GM12865 (cell line): ENCODE data around the gene FBXO24.

ENCODE experiments used
- DNase-seq: peaks from one replicate; pipeline ENCODE4 v3.0.0; 2010; ENCODE audit warnings: low read depth
- H3K4me3 ChIP-seq: 2 replicates; pipeline ENCODE4 v1.5.1; 2011; ENCODE audit warnings: mild to moderate bottlenecking, low read depth, low read length, control low read depth
- TF ChIP-seq, protein P1 (sequence below): IDR thresholded peaks from 2 replicates; pipeline ENCODE4 v1.5.1; 2011; ENCODE audit warnings: low read length, control low read depth, low read depth, inconsistent platforms; ENCODE audit not compliant: insufficient read depth; ENCODE audit errors: missing control alignments

FBXO24 gene

DNA sequence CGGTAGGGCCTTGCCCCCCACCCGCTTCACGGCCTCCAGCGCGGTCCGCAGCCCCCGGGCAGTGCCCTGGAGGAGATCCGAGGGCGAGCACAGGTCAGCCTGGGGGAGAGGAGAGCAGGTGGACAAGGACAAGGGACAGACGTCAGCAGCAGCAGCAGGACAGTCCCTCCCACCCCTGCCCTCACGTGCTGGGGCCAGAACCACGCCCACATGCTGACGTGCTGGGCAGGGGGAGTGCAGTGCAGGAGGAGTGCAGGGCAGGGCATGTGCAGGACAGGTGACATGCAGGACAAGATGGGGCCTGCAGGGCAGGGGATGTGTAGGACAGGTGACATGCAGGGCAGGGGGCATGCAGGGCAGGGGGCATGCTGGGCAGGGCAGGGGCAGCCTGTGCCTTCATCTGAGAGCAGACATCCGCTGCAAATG, 10.9 kb upstream of the FBXO24 start:
- no peak for DNase-seq
- H3K4me3 ChIP-seq: no peak overlapping the region
- TF ChIP-seq, protein P1, sequence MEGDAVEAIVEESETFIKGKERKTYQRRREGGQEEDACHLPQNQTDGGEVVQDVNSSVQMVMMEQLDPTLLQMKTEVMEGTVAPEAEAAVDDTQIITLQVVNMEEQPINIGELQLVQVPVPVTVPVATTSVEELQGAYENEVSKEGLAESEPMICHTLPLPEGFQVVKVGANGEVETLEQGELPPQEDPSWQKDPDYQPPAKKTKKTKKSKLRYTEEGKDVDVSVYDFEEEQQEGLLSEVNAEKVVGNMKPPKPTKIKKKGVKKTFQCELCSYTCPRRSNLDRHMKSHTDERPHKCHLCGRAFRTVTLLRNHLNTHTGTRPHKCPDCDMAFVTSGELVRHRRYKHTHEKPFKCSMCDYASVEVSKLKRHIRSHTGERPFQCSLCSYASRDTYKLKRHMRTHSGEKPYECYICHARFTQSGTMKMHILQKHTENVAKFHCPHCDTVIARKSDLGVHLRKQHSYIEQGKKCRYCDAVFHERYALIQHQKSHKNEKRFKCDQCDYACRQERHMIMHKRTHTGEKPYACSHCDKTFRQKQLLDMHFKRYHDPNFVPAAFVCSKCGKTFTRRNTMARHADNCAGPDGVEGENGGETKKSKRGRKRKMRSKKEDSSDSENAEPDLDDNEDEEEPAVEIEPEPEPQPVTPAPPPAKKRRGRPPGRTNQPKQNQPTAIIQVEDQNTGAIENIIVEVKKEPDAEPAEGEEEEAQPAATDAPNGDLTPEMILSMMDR: no peak

DNA sequence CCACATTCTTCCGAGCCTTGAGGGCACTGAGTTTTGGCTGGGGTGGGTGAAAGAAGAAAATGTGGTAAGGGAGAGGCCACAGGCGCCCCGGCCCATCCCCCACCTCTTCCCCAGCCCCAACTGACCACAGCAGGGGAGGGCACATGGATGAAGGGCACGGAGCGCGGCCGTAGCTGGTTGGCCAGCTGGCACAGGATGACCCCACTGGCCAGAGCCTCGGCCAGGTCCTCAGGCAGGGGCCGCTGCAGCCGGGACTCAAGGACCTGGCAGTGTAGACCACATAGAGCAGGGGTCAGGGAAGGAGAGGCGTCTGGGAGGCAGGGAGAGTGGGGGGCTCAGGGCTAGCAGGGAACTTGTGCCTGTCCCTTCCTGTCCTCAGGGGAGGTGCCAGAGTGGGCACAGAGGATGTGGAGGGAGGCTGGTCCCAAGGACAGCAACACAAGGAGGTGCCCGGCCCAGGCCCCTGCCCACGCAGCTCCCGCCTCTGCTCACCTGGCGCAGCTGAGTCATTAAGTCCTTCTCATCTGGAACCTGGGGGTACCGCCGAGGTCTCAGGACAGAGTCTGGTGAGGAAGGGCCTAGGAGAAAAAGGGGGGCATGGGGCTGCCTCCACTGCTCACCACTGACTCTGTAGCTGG, 10.3 kb upstream of the FBXO24 start:
- TF ChIP-seq, protein P1: no peak
- no peak overlapping the region for H3K4me3 ChIP-seq
- DNase-seq: no peak

DNA sequence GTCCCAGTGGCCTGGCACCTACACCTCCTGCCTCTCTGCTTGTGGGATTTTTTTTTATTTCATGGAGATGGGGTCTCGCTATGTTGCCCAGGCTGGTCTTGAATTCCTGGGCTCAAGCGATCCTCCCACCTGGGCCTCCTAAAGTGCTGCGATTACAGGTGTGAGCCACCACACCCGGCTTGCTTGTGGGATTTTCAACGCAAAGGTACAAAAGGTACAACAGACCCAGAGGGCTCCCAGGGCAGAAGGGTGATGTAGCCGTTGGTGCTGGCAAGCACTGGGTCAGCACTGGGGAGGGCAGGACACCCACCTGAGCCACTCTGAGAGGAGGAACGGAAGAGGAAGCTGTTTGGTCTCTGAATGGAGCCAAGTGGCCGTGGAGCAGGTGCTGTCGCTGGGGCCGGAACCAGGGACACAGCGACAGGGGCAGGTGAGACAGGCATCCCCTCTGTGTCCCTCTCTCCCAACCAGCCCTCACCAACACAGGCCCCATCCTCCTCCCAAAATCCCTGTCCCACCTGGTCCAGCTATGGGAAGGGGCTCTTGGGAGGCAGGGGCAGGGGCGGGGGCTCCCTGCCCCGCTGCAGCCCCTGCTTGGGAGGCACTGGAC, 9.6 kb upstream of the FBXO24 start:
- H3K4me3 ChIP-seq: no peak overlapping the region
- TF ChIP-seq, protein P1: no peak
- DNase-seq: no peak

DNA sequence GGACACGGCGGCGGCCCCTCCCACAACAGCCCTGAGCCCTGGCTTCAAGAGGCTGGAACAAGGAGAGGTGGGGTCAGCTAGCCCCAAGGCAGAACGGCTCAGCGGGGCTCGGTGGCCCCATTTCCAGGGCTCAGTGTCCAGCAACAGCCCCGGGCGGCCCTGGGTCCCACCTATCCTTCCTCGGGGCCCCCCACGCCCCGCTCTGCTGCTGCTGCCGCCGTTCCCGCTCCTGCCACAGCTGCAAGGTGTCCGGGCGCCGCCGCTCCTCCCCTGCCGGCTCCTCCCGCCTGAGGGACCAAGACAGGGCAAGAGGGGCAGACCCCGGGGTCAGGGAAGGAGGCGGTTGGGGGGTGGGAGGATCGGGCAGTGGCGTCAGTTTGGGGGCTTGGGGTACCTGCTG, 9.0 kb upstream of the FBXO24 start:
- TF ChIP-seq, protein P1: no peak
- DNase-seq: no peak
- H3K4me3 ChIP-seq: no peak overlapping the region

DNA sequence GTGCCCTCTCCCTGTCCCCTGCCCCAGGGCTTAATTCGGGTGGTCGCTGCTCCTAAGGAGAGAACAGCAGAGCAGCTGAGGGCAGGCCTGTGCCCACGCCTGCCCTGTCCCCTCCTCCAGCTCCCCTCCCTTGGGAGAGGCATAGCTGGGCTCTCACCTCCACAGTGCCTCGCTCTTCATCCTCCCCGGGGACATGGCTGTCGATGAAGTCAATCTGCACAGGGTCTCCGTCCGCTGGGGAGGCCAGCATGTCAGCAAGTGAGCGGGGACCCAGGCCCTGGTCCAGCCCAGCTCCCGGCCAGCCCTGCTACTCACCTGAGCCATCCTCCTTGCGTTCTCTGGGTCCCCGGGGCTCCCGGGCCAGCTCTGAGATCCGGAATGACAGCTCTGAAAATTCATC, 8.6 kb upstream of the FBXO24 start:
- no peak for DNase-seq
- no peak overlapping the region for H3K4me3 ChIP-seq
- TF ChIP-seq, protein P1: no peak

DNA sequence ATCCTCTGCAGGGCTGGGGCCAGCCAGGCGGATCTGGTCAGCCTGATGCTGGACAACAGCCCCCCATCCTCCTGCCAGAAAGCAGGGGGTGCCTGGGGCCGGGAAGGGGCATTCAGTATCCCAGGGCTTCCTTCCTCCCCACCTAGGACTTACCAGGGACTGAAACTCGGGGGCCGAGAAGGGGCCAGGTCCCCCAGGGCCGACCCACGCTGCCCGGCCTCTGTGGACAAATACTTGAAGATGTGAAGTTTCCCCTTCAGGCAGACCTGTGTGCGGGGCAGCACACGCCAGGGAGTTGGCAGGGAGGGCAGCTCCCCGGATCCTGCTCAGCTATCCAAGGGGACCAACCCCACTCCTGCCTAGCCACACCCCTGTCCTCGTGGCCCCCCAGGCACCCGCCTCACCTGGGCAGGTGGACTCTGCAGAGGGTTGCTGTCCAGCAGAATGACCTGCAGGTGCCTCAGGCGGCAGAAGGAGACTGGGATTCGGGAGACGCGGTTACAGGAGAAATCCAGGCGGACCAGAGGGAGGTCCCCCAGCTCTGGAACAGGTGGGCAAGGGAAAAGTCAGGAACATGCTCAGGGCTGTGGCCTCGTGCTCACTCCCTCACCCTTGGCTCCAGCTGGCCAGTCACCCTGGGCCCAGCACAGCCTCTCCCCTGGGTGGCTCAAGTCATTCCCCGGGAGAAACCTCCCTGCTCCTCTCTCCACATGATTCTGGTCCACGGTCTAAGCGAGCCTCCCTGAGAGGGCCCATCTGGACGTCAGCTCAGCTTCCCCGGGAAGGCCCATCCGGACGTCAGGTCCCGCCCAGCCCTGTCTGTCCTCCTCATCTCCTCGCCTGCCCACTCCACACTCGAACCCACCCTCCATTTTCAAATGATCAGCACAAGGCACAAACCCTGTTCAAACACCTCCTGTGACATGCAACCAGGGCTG, 7.6 kb upstream of the FBXO24 start:
- no peak overlapping the region for H3K4me3 ChIP-seq
- no peak for DNase-seq
- TF ChIP-seq, protein P1: no peak
